Fibroblast of pulmonary artery (primary cell): Measurements from ENCODE around the gene CHRND.

Experiments used
- DNase-seq: peaks from one replicate; pipeline ENCODE4 v3.0.0-alpha.2; 2010; ENCODE audit warnings: low read depth
- H3K4me3 ChIP-seq: replicated peaks from 2 replicates; pipeline ENCODE4 v1.5.1; 2011; ENCODE audit warnings: low read depth, mild to moderate bottlenecking, control low read depth, low read length, moderate library complexity
- CTCF ChIP-seq: IDR thresholded peaks from 2 replicates; pipeline ENCODE4 v1.5.1; 2011; ENCODE audit warnings: mild to moderate bottlenecking, control low read depth, low read length, inconsistent platforms; ENCODE audit errors: missing control alignments

Gene CHRND

GRCh38 chr2:232484628-232485347, 41.2 kb upstream of the CHRND start:
- TF ChIP-seq CTCF: no peak
- DNase-seq: no peak
- no peak overlapping the region for H3K4me3 ChIP-seq

GRCh38 chr2:232485348-232485756, 40.6 kb upstream of the CHRND start:
- DNase-seq: no peak
- no peak overlapping the region for H3K4me3 ChIP-seq

GRCh38 chr2:232485757-232486557, 40.0 kb upstream of the CHRND start:
- TF ChIP-seq CTCF: no peak
- no peak overlapping the region for H3K4me3 ChIP-seq
- DNase-seq: no peak

More at GRCh38 chr2:232485348-232485756, 40.6 kb upstream of the CHRND start:
- TF ChIP-seq CTCF: no peak

GRCh38 chr2:232486558-232487384, 39.2 kb upstream of the CHRND start:
- DNase-seq: no peak
- no peak overlapping the region for H3K4me3 ChIP-seq

GRCh38 chr2:232487385-232488096, 38.4 kb upstream of the CHRND start, which contains the start of gene ECEL1:
ECEL1 (minus strand) TSS chr2:232487834; CDS start chr2:232486653, 1,181 bp downstream.
- H3K4me3 ChIP-seq: no peak within 1 kb of the TSS
- DNase-seq: no peak
- TF ChIP-seq CTCF: no peak

More at GRCh38 chr2:232486558-232487384, 39.2 kb upstream of the CHRND start:
- TF ChIP-seq CTCF: no peak

GRCh38 chr2:232488097-232488711, 37.8 kb upstream of the CHRND start:
- no peak overlapping the region for H3K4me3 ChIP-seq
- DNase-seq: no peak
- no peak for TF ChIP-seq CTCF
